ENCODE data around the gene SLC38A11.
"Not testable (repeated sequence)": the region's sequence is repeated elsewhere in the genome, so short reads cannot be mapped to it uniquely, and the experiment has no call there.

Gene SLC38A11

DNA sequence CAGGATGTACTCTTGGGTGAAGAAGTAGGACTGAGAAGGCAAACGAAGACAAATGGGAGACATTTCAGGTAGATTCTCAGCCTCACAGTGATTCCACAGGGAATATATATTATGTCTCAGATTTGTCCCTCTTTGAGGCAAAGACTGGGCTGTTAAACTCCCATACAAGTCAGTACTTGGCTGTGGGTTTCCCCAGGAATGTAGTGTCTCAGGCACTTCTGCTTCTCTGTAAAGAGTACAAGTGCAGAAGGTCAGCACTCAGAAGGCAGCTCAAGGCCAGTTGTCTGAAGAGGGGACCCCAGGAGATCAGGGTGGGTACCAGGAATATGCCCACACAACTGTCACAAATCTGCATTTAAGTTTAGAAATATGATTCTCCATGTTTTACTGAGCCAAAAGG is 73.8 kb downstream of the SLC38A11 start:
- H3K36me3 Mint-ChIP-seq = no peaks in the 10 kb centered on the region
- H3K27me3 Mint-ChIP-seq = no peaks in the 10 kb centered on the region
- H3K9me3 Mint-ChIP-seq = no peaks in the 10 kb centered on the region
- H3K27ac Mint-ChIP-seq = no peak overlapping the region
- H3K4me1 Mint-ChIP-seq = no peaks in the 10 kb centered on the region
- H3K4me3 Mint-ChIP-seq = no peak overlapping the region

DNA sequence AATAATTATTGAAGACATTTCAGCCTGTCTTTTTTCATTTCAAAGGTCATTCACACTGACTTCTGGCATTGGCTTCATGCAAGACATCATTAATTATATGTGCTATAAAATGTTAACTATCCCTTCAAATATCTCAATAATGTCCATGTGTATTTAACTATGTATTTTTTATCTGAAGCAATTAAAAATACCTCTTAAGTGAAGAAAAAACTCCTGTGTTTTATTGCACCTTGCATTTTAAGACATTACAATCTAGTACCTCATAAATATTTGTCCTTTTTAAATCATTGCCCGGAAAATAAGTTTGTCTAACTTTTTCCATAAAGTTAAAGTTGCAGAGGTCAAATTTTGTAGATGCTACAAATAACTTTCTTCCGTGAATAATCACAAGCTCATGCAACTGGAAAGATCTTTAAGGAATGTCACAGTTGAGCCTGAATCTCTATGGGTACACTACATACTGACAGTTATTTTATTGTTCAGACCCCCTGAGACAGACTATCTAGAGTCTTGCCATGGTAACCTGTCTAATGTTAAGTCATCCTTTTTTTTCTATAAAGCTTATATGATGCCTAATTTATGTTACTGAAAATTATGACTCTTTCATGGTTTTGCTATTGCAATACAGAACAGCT is 75.3 kb downstream of the SLC38A11 start:
- no peak overlapping the region for H3K27ac Mint-ChIP-seq

DNA sequence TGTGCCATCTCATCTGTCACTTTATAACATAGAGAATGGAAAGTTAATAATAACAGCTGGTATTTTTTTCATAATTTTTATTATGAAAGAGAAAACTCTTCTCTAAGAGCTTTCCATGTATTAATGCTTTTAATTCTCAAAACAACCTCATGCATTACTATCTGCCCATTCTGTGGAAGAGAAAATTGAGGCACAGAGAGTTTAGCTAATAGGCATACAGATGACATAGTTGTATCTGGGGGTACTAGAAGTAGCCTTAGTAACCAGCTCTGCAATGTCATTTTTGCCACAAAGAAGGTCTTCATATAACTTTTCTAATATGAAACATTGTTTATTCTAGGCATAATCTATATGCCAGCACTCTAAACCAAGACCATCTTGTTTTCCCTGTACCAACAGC is 77.4 kb downstream of the SLC38A11 start:
- H3K27ac Mint-ChIP-seq = no peak overlapping the region
- H3K4me1 Mint-ChIP-seq = no peaks in the 10 kb centered on the region
- H3K9me3 Mint-ChIP-seq = no peaks in the 10 kb centered on the region
- H3K4me3 Mint-ChIP-seq = no peak overlapping the region
- no peaks in the 10 kb centered on the region for H3K36me3 Mint-ChIP-seq
- H3K27me3 Mint-ChIP-seq = no peaks in the 10 kb centered on the region

More for the DNA sequence above, 75.3 kb downstream of the SLC38A11 start:
- H3K4me3 Mint-ChIP-seq = no peak overlapping the region
- no peaks in the 10 kb centered on the region for H3K36me3 Mint-ChIP-seq
- H3K9me3 Mint-ChIP-seq = no peaks in the 10 kb centered on the region
- no peaks in the 10 kb centered on the region for H3K27me3 Mint-ChIP-seq
- H3K4me1 Mint-ChIP-seq = no peaks in the 10 kb centered on the region

DNA sequence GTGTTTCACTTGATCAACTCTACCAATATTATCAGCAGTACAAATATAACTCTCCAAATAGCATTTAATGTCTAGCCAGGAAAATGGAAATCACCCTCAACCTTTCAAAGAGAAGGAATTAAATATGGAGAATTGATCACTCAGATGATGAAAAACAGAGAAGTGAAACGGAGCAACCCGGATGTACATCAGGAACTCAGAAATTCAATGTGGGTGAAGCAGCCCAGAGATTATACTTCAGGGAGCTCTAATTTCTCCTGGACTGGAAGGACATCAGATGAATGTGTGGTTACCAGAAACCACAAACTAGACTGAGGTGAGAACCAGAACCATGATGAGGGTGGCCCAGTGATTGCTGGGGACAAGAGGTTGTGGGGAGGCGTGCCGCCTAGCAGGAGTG is 78.2 kb downstream of the SLC38A11 start:
- no peaks in the 10 kb centered on the region for H3K9me3 Mint-ChIP-seq
- H3K4me3 Mint-ChIP-seq = no peak overlapping the region

DNA sequence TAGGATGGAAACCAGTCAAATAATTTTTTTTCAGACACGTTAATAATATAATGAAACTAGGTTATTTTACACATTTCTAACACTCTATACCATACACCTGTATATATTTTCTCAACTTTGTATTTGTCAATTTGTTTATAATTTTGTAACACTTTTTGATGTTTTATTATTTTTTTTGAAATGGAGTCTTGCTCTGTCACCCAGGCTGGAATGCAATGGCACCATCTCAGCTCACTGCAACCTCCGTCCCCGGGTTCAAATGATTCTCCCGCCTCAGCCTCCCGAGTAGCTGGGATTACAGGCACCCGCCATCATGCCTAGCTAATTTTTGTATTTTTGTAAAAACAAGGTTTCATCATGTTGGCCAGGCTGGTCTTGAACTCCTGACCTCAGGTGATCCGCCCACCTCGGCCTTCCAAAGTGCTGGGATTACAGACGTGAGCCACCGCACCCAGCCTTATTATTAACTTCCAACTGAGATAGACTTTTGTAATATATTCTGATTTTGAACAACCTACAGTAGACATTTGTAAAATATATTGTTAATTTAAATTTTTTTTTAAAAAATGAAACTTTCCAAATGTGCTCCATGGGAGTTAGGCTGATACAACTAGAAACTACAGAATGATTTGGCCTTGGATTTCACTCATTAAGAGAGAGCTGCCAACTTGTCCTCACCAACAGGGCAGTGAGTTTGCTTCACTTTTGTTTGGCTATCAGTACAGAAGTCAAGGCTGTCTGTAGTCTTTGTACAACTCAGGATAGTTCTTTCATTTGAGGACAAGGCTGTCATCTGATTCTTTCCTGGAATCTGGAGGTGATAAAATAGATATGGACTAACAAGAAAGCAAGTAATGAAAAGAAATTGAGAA is 79.8 kb downstream of the SLC38A11 start:
- Mint-ChIP-seq H3K27me3 (no peaks in the 10 kb centered on the region), H3K36me3 (no peaks in the 10 kb centered on the region), H3K27ac (no peak overlapping the region), H3K4me1 (no peaks in the 10 kb centered on the region), H3K9me3 (no peaks in the 10 kb centered on the region), H3K4me3 (no peak overlapping the region)

More for the DNA sequence above, 78.2 kb downstream of the SLC38A11 start:
- H3K36me3 Mint-ChIP-seq = no peaks in the 10 kb centered on the region
- no peaks in the 10 kb centered on the region for H3K27me3 Mint-ChIP-seq
- no peak overlapping the region for H3K27ac Mint-ChIP-seq
- no peaks in the 10 kb centered on the region for H3K4me1 Mint-ChIP-seq

DNA sequence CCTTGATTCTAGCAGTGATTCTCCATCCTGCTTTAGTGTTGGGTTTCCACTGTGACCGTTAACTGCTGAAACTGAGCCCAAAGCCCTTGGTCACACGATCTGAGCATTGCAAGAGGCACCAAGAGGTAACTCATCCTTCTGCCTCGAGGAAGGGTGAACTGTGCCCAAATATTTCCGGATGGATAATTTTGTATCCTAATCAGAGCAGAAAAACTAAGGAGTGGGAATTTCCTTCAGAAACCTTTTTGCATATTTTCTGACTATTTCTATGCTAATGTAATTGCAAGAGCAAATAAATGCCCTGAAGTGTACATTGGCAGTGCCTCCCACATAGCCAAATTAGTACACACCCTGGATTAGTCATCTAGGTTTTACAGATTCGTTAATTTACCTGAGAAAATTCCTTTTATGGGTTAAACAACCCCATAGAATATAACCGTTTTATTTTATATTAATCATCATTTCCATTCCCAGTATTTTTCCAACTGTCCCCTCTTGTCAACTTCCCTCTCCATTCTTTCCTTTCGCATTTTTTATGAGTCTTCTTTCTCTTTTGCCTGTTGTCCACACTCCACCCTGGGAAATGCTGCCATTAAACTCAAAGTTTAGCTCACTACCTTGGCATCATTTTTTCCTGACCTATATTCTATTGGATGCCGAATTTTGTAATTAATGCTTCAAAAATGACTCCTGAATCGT is 82.0 kb downstream of the SLC38A11 start:
- Mint-ChIP-seq H3K4me1 (no peaks in the 10 kb centered on the region), H3K4me3 (no peak overlapping the region), H3K36me3 (no peaks in the 10 kb centered on the region), H3K27me3 (no peaks in the 10 kb centered on the region), H3K9me3 (no peaks in the 10 kb centered on the region), H3K27ac (no peak overlapping the region)

DNA sequence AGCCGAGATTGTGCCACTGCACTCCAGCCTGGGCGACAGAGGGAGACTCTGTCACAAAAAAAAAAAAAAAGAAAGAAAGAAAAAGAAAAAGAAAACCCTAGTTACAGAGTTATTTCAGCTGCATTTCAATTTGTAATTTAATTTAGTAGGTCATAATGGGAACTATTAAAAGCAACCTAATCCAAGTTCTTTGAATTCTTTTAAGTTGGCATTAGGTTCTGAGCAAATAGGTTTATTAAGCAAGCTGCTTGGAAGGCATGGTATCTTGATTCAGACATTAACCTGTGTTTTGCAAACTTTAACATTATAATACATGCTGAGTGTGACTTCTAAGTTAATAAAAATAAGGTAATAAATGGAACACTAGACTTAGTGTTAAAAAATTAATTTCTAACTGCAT is 83.9 kb downstream of the SLC38A11 start:
- Mint-ChIP-seq H3K36me3 (no peaks in the 10 kb centered on the region), H3K27me3 (no peaks in the 10 kb centered on the region), H3K4me3 (no peak overlapping the region), H3K9me3 (peaks cover 4% of the 10 kb centered on the region), H3K27ac (no peak overlapping the region), H3K4me1 (no peaks in the 10 kb centered on the region)

DNA sequence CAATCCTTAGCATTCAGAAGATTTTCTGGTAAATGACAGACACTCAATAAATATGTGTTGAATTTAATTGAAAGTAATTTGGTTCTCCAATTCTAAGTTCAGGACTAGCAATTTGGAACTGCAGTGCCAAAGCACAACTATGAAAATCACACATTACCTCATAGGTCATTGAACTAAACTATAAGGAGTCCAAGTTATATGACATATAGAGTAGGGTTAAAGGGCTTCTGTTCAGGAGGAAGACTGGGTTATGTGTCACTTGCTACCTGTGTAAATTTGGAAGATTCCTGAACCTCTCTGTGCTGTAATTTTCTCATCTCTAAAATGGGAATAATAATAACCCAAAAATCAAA is 85.9 kb downstream of the SLC38A11 start:
- Mint-ChIP-seq H3K27me3 (no peaks in the 10 kb centered on the region), H3K4me3 (no peak overlapping the region), H3K4me1 (no peaks in the 10 kb centered on the region), H3K36me3 (no peaks in the 10 kb centered on the region), H3K27ac (no peak overlapping the region), H3K9me3 (peaks cover 4% of the 10 kb centered on the region)

DNA sequence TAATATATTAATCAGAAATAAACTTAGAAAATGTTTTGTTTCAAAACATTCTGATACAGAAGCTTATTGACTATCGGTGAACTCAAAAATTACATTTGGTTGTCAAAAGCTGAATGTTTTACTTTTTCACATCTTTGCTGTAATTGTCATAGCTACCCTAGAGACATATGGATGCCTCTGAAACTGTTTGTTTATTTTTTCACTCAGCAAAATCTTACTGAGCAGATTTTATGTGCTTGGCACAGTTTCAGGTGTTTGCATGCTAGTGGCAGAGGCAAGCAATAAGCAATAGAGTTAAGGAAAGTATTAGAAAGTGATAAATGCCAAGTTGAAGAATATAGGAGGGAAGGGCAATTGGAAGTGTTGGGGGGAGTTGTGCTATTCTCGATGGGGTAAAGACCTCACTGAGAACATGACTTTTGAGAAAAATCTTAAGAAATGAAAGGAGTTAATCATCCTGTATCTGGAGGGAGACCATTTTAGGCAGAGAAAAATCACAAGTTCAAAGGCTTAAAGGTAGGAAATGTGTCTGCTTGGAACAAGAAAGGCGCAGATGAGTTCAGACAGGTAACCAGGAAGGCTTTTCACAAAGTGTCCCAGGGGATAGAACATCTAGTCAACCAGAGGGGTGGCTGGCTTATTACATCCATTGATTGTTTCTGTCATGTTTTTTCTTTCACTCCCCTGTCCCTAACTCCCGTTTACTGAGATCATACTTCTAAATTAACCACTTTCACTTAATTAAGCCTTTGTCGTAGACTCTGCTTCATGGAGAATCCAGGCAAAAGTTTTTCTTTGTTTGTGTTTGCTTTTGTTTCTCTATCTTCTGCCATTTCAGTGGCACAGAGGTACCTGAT is 86.5 kb downstream of the SLC38A11 start:
- peaks cover 4% of the 10 kb centered on the region for H3K9me3 Mint-ChIP-seq
- H3K4me3 Mint-ChIP-seq = no peak overlapping the region
- H3K4me1 Mint-ChIP-seq = no peaks in the 10 kb centered on the region
- no peaks in the 10 kb centered on the region for H3K27me3 Mint-ChIP-seq
- no peaks in the 10 kb centered on the region for H3K36me3 Mint-ChIP-seq
- no peak overlapping the region for H3K27ac Mint-ChIP-seq

DNA sequence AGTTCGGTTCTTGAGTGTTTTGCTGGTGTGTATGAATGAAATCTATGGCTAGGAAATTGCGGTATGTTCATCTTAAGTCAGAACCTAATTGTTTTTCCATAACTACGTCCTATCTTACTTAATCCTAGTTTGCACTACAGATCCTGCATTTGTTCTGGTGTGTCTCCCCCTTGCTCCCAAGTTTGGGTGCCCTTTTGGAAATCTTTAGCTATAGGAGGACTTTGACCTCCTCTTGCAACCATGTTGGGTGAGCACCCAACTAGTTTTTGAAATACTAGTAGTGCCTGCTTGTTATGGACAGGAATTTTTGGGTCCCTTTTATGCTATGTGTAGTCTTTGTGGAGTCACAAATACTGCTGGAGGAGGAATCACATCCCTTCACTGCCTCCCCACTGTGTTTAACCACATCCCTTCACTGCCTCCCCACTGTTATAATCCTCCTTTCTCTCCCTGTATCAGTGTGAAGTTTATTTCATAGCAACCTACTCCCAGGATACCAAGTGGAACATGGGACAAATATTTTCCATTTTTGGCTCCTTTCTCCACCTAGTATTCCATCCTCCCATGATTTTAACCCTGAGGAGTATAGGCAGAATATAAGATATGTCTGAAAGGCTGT is 87.4 kb downstream of the SLC38A11 start:
- Mint-ChIP-seq H3K4me3 (no peak overlapping the region), H3K27ac (no peak overlapping the region), H3K9me3 (peaks cover 4% of the 10 kb centered on the region)

DNA sequence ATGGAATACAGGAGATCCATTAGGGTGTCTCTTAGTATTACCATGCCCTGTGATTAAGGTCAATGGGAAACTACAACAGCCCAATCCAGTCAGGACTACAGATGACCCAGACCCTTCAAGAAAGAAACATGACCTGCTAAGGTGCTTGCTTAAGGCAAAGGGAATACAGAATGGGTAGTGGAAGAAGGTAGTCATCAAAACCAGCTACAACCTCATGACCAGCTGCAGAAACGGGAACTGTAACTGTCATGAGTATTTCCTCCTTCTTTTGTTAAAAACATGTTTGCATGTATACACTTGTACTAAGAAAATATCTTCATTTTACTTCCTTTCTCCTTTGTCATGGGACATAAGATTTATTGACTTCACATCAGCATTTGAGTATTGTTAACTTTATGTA is 88.9 kb downstream of the SLC38A11 start:
- H3K9me3 Mint-ChIP-seq, H3K27me3 Mint-ChIP-seq, H3K4me1 Mint-ChIP-seq, H3K4me3 Mint-ChIP-seq, H3K27ac Mint-ChIP-seq, H3K36me3 Mint-ChIP-seq: not testable (repeated sequence)

More for the DNA sequence above, 87.4 kb downstream of the SLC38A11 start:
- Mint-ChIP-seq H3K4me1 (no peaks in the 10 kb centered on the region), H3K27me3 (no peaks in the 10 kb centered on the region), H3K36me3 (no peaks in the 10 kb centered on the region)

DNA sequence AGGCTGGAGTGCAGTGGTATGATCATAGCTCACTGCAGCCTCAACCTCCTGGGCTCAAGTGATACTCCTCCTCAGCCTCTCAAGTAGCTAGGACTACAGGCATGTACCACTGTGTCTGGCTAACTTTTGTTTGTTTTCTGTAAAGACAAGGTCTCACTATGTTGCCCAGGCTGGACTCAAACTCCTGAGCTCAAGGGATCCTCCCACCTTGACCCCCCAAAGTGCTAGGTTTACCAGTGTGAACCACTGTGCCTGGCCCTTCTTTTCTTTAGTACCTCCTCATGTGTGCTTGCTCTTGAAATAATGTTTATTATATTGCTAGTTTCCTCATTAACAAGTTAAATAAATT is 94.7 kb downstream of the SLC38A11 start:
- Mint-ChIP-seq H3K36me3 (no peaks in the 10 kb centered on the region), H3K4me3 (no peak overlapping the region), H3K27me3 (no peaks in the 10 kb centered on the region), H3K27ac (no peak overlapping the region), H3K4me1 (no peaks in the 10 kb centered on the region), H3K9me3 (no peaks in the 10 kb centered on the region)

DNA sequence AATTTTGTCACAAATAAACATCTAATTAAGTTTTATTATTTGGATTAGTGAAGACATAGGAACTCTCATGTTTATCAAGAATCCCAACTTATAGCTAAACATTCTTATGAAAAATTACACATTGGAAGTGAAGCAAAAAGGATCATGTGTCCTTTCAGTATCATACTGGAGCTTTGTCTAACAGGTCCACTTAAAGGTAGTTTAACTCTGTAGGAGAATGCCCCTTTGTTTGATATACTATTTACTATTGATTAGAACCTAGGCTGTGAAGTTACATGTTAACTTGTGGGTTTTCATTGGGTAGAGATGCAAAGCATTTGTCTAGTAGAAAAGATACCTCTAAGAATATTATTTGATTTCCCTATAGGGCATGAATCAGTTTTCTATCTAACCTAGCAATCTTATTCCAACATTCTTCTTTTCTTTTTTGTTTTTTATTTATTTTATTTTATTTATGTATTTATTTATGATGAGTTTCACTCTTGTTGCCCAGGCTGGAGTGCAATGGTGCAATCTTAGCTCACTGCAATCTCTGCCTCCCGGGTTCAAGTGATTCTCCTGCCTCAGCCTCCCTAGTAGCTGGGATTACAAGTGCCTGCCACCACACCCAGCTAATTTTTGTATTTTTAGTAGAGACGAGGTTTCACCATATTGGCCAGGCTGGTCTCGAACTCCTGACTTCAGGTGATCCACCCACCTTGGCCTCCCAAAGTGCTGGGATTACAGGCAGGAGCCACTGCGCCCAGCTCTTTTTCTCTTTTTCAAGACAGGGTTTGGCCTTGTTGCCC is 95.2 kb downstream of the SLC38A11 start:
- not testable (repeated sequence) for H3K4me1 Mint-ChIP-seq, H3K9me3 Mint-ChIP-seq, H3K27me3 Mint-ChIP-seq, H3K36me3 Mint-ChIP-seq, H3K27ac Mint-ChIP-seq, H3K4me3 Mint-ChIP-seq

DNA sequence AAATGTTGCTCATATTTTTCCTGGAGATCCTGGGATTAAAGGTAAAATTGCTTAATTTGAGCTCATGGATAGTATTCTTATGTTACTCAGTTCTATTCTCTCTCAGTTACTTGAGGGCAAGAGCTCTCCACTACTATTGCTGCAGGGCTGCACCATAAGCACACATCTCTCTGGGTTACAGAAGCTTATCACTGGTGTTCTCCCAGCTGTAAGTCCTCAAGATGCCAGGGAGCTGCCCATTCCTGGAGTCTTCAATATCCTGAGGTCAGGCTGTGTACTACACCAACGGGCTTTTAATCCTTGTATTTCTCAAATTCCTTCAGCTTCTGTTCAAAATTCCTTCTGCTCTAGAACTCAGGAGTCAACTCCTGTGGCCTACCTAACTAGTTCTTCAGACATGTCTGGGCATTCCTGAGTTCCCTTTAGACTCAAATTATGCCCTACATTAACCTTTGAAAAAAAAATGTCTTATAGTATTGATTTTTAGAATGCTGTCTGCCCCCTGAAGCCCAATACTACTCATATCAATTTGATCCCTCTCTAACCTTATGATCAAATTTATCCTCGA is 96.0 kb downstream of the SLC38A11 start:
- Mint-ChIP-seq H3K27ac (no peak overlapping the region), H3K9me3 (no peaks in the 10 kb centered on the region), H3K4me1 (no peaks in the 10 kb centered on the region), H3K27me3 (no peaks in the 10 kb centered on the region), H3K36me3 (no peaks in the 10 kb centered on the region), H3K4me3 (no peak overlapping the region)

Data from activated naive CD4-positive, alpha-beta T cell treated with anti-CD3 and anti-CD28 coated beads, Interleukin-2, amount 50 U/mL, for 24 hours (primary cell).